Measurements from ENCODE around the gene NEURL1B.

GRCh38 chr5:172707285-172708182 lies 66.5 kb downstream of the NEURL1B start:
- TF ChIP-seq EZH2phosphoT487 (IDR thresholded peaks at IDR 0.05; ENCODE audit: borderline replicate concordance) = no peak
- no peak for TF ChIP-seq CTCF (conservative IDR thresholded peaks at IDR 0.05; ENCODE audit: low read length)

Measured in Loucy (cell line).